ENCODE results near the gene WDR20. TPM values are rescaled to one million over a fixed set of nuclear protein-coding genes. Genes with fewer than 3 reads are reported as not detected.

Gene WDR20
- total RNA-seq, 1 experiment from 2014 or later, result 23.8 TPM

GRCh38 chr14:102201776-102202175 is 62.1 kb downstream of the WDR20 start:
- Mint-ChIP-seq H3K27me3 (ENCODE audit: insufficient read depth, unreplicated experiment) (no peaks in the 10 kb centered on the region), H3K36me3 (ENCODE audit: insufficient read depth, unreplicated experiment) (peaks cover 65% of the 10 kb centered on the region), H3K4me1 (ENCODE audit: insufficient read depth, unreplicated experiment) (no peaks in the 10 kb centered on the region), H3K27ac (ENCODE audit: low read depth, unreplicated experiment) (peak overlapping the region; percentile 32), H3K9me3 (ENCODE audit: unreplicated experiment) (no peaks in the 10 kb centered on the region), H3K4me3 (ENCODE audit: unreplicated experiment) (no peak overlapping the region)
- ChIA-PET CTCF (no interaction called here), POLR2A (no interaction called here)
- BruUV-seq (replicated peaks), result no TSS peak
- no peak for TF ChIP-seq CTCF (IDR thresholded peaks at IDR 0.05; ENCODE audit: unreplicated experiment)
- DNase-seq (ENCODE audit: unreplicated experiment), result no peak
- intact Hi-C loops (cut with micrococcal nuclease), result no loop called here

- BruUV-seq (replicated peaks), result no TSS peak
- CTCF ChIA-PET, result interaction anchor here (0.6 kb wide), 1 partner anchor 91 kb away, joined by 3 read pairs; no protein-coding TSS in a partner anchor
- no peak overlapping the region for H3K4me3 Mint-ChIP-seq (ENCODE audit: unreplicated experiment)
- POLR2A ChIA-PET, result no interaction called here
- H3K9me3 Mint-ChIP-seq (ENCODE audit: unreplicated experiment), result no peaks in the 10 kb centered on the region
- TF ChIP-seq CTCF (IDR thresholded peaks at IDR 0.05; ENCODE audit: unreplicated experiment), result no peak
- no peak overlapping the region for H3K27ac Mint-ChIP-seq (ENCODE audit: low read depth, unreplicated experiment)
- no peak for DNase-seq (ENCODE audit: unreplicated experiment)
- H3K27me3 Mint-ChIP-seq (ENCODE audit: insufficient read depth, unreplicated experiment), result no peaks in the 10 kb centered on the region
- no peaks in the 10 kb centered on the region for H3K4me1 Mint-ChIP-seq (ENCODE audit: insufficient read depth, unreplicated experiment)
- intact Hi-C loops (cut with micrococcal nuclease), result no loop called here
- peaks cover 53% of the 10 kb centered on the region for H3K36me3 Mint-ChIP-seq (ENCODE audit: insufficient read depth, unreplicated experiment)
These were observed 63.2 kb downstream of the WDR20 start for GRCh38 chr14:102202944-102203343.

- POLR2A ChIA-PET, result interaction anchor here (0.6 kb wide), 1 partner anchor 376 kb away, joined by 4 read pairs; no protein-coding TSS in a partner anchor
- no peak for TF ChIP-seq CTCF (IDR thresholded peaks at IDR 0.05; ENCODE audit: unreplicated experiment)
- CTCF ChIA-PET, result interaction anchor here (0.6 kb wide), 1 partner anchor 92 kb away, joined by 3 read pairs; no protein-coding TSS in a partner anchor
- DNase-seq (ENCODE audit: unreplicated experiment), result no peak
- intact Hi-C loops (cut with micrococcal nuclease), result no loop called here
- BruUV-seq (replicated peaks), result no TSS peak
- Mint-ChIP-seq H3K27ac (ENCODE audit: low read depth, unreplicated experiment) (no peak overlapping the region), H3K36me3 (ENCODE audit: insufficient read depth, unreplicated experiment) (peaks cover 50% of the 10 kb centered on the region), H3K9me3 (ENCODE audit: unreplicated experiment) (no peaks in the 10 kb centered on the region), H3K4me1 (ENCODE audit: insufficient read depth, unreplicated experiment) (no peaks in the 10 kb centered on the region), H3K4me3 (ENCODE audit: unreplicated experiment) (no peak overlapping the region), H3K27me3 (ENCODE audit: insufficient read depth, unreplicated experiment) (no peaks in the 10 kb centered on the region)
These were observed 63.7 kb downstream of the WDR20 start for GRCh38 chr14:102203382-102203781.

- POLR2A ChIA-PET, result no interaction called here
- Mint-ChIP-seq H3K27ac (ENCODE audit: low read depth, unreplicated experiment) (no peak overlapping the region), H3K36me3 (ENCODE audit: insufficient read depth, unreplicated experiment) (peaks cover 40% of the 10 kb centered on the region)
These were observed 65.9 kb downstream of the WDR20 start for GRCh38 chr14:102205560-102205959.

More at GRCh38 chr14:102205560-102205959, 65.9 kb downstream of the WDR20 start:
- H3K4me1 Mint-ChIP-seq (ENCODE audit: insufficient read depth, unreplicated experiment), result no peaks in the 10 kb centered on the region
- no peaks in the 10 kb centered on the region for H3K9me3 Mint-ChIP-seq (ENCODE audit: unreplicated experiment)
- TF ChIP-seq CTCF (IDR thresholded peaks at IDR 0.05; ENCODE audit: unreplicated experiment), result no peak
- H3K27me3 Mint-ChIP-seq (ENCODE audit: insufficient read depth, unreplicated experiment), result no peaks in the 10 kb centered on the region
- BruUV-seq (replicated peaks), result no TSS peak
- DNase-seq (ENCODE audit: unreplicated experiment), result no peak
- intact Hi-C loops (cut with micrococcal nuclease), result no loop called here
- no peak overlapping the region for H3K4me3 Mint-ChIP-seq (ENCODE audit: unreplicated experiment)
- CTCF ChIA-PET, result interaction anchor here (0.6 kb wide), 1 partner anchor 9 kb away, joined by 3 read pairs; no protein-coding TSS in a partner anchor

Measured in MCF 10A (cell line).